T-helper 1 cell (primary cell): Measurements from ENCODE around the gene POU3F1.
A peak's percentile ranks its signal among the peaks of the same experiment; 100 is the strongest.

Experiments used
- DNase-seq, 5 donors: peaks; one replicate each; pipeline ENCODE4 v3.0.0-alpha.2; 2012 to 2020
- total RNA-seq, 4 donors: gene quantifications; one replicate each; lab custom pipeline; 2026; lab: John Stamatoyannopoulos, UW

Gene POU3F1
- 0.91 to 4.0 (median 1.5) reads per million in 4 donors for total RNA-seq

DNA sequence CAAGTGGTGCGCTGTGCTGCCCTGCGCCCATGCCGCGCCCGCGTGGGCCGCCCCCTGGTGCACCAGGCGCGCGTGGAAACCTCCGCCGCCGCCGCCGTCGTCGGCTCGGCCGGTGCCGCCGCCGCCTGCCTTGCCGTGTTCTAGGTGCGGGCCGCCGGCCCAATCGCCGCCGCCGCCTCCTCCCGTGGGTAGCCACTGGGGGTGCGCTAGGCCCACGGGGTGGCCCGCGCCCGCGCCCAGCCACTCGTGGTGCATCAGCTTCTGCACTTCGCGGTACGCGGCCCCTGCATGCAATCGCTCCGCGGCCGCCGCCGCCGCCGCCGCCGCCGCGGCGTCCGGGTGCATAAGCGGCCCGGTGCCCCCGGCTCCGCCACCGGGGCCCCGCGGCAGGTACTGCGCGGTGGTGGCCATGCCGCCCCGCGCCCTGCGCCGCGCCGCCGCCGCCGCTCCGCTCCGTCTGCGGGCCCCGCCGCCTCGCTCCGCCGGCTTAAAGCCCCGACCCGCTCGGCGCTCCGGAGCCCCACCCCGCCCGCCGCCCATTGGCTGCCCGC lies at the start of gene POU3F1:
POU3F1 (minus strand) TSS at position 461 of the 551 bp plus-strand sequence; CDS start at position 411, 50 bp downstream.
- peak in 1 of 5 donors; percentile 25 for DNase-seq

DNA sequence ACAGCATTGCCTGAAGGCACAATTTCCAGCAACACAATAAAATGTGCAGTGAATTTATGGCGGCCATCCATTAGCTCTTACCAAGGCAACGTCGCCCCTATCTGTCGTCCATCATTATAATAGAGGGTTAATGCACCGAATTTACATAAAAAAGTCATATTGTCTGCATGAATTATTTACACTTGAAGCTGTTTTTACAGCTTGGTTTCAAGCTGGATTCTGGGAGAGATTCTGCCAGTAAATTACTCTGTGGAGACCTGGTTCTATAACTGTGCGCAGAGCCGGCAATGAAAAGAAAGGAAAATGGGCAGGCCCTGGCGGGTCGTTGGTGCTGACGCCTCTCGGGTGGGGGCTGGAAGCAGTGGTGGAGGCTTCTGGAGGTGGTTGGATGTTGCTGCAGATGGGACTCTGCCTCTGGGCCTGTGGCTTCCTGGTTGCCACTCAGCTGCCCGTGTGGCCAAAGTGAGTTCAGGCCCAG lies 48.9 kb upstream of the POU3F1 start:
- no peak for DNase-seq

DNA sequence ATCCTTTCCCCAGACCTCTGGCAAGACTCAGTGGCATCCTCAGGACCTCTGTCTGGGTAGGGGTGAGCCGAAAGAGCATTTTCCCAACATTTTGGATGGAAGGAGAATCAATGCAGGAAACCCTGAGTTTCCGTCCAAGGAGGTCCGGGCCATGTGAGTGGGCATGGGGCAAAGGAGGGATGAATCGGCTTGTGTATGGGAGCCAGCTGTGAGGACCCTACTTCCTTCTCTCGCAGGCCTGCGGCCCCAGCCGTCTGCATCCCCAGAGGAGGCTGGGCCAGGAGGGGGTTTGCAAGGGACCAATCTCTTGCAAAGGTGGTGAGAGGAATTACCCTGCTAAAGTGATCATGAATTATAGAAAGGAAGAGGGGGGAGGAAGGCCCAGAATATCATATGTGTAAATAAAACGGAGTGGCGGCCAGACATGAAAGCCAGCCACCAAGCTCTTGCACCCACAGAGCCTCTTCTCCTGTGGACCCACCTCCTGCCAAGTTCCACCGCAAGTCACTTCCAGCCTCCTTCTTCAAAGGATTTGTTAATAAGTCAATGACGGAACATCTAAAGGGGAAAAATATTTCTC lies 48.2 kb upstream of the POU3F1 start:
- no peak for DNase-seq

DNA sequence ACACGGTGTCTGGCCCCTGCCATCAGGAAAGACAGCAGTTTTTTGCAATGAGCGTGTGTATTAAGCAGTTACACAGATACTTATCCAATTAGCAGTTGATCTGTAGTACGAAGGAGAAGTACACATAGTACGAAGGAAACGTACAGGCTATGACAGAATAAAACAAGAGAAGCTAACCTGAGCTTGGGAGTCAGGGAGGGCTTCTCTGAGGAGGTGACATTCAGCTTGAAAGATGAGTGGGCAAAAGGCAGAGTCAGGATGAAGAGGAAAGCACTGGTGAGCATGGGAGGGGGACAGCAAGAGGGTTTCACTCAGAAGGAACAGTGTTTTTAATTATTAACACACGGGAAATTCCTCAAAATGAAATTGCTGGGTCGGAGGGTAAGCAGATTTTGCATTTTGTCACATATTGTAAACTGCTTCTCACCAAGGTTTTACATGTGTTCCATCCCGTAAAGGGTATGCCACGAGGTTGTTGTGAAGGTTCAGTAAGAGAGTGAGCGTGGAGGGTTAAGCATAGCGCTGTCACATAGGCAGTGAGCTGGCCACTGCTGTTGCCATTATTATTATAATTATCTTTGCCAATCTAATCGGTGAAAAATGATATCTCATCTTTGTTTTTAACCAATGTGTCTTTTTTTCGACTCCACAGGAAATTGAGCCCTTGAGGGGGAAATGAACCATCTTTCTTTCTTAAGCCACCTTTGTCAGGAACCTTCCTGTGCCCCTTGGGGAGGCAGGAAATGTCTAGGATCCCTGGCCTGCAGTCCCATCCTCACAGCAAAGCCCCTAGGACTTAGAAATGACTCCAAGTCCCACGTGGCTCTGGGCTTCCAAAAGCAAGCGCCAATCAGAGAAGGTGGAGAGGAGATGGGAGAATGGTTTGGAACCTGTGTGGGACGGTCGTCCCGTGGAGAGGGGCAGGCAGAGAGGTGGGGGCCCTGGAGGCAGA lies 47.3 kb upstream of the POU3F1 start:
- no peak for DNase-seq

DNA sequence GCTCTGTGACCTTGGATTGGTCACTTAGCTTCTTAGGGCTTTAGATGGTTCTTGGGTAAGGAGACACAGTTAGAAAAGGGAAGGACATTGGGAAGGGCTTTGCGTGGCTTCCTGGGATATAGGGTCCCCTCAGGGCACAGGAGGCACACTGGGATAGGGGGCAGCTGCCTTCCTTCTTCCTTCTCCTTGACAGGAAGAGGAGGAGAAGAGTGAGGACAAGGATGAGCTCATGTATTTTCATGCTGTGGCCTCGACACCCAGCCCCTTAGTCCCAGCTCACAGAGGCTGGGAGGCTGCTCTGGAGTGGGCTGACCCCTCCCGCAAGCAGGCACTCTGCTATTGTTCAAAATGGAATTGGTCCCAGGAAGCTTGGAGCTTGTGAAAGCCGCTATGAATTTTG lies 45.7 kb upstream of the POU3F1 start:
- no peak for DNase-seq

DNA sequence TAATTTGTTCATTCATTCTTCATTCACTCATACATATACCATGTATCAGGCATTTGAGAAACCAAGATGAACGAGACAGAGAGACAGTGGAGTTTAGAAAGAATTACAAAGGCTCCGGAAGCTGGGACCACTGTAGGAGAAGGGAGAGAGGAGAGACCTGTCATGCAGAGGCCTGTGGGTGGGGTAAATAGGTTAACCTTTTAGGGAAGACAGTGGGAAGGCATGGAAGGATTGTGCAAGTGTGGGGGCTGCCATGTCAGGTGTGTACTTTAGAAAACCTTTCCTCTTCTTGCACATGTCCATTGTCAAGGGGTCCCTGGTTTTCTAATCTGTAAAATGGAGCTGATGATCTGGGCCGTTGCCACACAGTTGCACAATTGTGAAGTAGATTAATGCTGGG lies 44.2 kb upstream of the POU3F1 start:
- DNase-seq, result no peak

DNA sequence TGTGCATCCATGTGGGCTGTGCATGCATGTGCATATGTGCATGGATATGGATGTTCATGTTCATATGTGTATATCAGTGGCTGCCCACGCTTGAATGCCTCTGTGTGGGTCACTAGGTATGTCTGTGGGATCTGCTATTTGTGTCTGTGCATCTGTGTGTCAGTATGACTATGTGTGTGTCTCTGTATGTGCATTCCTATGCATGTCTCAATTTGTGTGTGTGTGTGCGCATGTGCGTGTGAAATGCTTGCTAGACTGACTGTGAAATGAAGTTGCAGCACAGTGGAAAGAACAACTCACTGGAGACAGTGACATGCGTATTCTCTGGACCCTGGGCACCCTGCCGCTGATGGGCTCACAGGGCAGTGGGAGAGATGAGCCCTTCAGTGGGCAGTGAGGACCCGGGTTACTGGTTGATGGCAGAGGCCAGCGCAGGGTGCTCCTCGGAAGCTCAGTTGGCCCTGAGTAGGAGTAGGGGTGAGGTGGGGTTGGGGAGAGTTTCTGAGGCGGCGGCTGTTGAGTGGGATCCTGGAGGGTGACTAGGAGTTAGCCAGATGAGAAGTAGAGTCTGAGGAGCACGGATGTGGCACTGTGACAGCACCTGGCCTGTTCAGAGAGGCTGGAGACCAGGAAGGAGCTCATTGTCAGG lies 43.2 kb upstream of the POU3F1 start:
- DNase-seq, result no peak

DNA sequence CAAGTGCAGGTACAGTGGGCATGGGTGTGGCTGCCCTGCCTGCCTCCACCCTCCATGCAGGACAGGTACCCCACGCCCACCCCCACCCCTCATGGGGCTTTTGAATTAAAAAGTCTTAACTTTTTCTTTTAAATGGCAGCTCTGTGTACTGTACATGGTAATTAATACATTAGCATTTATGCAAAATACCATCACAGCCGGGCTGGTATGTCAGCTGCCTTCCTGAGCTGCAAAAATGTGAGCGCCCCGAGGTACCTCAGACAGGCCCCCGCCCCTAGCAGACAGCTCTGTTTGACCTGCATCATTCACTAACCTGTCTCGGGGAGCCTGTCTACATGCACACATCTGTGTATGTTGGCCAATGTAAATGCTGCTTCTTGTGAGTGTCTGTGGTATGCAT lies 42.2 kb upstream of the POU3F1 start:
- no peak for DNase-seq

DNA sequence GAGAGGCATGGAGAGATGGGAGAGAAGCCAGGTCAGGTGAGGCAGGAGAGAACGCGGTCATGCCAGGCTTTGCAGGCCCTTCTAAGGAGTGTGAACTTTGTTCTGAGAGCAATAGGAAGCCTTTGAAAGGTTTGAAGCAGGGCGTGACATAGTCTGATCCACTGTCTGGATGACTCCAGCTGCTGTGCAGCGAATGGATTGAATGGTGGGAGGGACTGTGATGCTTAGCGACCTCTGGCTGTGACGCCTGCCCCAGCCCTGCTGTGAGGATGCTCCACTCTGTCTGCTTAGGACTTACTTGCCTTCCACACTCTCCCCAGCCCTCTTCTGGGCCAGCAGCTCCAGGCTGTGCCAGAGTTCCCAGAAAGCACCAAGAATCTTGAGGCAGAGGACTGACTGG lies 41.8 kb upstream of the POU3F1 start:
- no peak for DNase-seq

DNA sequence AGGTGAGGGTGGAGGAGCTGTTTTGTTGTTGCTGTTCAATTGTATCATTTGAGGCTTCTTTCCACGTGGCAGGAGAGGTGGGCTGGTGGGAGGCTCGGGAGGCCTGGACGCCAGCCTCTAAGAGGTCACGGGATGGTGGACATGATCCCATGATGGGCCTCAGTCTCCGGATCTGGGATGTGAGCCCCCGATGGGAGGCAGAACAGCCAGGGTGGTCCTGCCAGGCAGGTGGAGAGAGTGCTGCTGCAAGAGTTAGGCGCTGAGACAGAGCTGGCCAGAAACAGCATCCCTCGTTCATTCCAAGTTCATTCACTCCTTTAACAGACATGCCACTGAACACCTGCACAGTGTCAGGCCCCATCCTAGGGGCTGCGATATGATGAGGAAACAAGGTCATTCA lies 41.1 kb upstream of the POU3F1 start:
- no peak for DNase-seq

DNA sequence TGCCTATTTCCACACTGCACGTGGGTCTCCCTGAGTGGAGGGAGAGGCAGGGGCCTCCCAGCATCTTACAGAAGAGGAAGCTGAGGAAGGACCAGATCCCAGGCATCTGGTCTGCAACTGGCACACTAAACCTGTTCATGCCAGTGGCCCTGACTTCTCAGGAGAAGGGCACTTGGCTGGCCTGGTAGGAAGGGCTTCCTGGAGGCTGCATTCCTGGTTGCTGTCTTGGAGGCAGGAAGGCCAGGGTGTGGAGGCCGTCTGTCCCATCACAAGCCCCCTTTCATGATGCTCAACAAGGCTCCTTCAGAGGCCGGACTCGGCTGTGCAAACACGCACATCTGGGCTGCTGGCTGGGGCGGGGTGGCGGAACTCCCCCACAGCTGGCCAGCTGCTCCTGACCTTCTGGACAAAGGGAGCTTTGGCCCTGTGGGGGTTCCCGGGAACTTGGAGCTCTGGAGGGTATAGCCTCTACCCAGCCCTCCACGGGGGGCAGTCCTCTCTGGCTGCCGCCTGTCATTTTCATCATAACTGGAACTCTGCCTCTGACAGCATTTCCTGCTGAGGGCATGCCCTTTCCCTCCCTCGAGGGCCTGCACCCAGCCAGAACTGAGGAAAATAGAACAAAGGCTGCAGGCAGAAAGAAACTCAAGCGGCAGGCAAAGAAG lies 39.2 kb upstream of the POU3F1 start:
- no peak for DNase-seq

DNA sequence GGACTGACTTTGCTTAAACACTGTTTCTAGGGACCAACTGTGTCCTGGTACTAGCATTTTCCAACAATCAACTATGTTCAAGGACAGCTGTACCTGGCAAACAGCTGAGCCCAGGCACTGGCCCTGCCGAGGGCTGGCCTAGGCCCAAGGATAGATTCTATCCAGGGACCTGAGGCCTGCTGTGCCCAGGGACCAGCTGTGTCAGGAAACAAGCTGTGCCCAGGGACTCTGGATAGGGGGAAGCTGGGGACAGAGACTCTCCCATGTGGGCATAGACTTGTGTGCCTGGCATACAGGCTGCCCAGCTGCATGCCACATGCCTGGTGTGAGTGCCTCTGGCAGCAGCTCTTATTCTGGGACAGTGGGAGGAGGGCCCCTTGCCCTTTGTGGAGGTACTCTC lies 38.1 kb upstream of the POU3F1 start:
- DNase-seq, result no peak

DNA sequence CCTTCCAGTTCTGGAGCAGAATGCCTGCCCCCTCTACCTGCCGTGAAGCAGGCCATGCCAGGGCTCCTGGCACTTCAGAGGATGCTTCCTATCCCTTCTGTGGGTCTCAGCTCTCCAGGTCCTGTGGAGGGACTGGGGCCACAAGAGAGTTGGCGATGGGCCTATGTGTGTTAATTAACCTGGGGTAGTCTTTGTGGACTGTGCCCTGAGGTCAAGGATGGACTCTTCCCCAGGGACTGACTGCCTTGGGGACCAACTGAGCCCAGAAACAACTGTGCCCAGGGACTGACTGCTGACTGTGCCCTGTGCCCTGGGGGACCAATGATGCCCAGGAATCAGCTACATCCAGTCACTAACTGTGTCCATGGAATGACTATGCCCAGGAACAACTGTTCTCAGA lies 37.5 kb upstream of the POU3F1 start:
- DNase-seq, result no peak

DNA sequence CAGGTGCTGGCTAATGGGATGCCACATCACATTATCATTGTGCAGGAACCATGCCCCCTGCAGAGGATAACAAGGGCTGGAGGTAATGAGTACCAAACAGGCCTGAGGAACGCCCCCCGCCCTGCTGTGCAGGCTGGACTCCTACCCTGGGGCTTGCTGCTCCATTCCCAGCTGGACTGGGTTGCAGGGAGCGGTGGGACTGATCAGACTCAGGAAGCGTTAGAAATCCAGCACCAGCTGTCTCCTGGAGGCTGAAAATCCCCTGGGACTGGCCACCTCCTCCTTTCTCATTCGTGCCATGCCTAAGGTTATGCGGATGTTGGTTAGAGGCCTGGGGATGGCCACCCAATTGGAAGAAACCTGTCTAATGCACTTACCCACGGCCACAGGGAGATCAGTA lies 36.9 kb upstream of the POU3F1 start:
- no peak for DNase-seq

DNA sequence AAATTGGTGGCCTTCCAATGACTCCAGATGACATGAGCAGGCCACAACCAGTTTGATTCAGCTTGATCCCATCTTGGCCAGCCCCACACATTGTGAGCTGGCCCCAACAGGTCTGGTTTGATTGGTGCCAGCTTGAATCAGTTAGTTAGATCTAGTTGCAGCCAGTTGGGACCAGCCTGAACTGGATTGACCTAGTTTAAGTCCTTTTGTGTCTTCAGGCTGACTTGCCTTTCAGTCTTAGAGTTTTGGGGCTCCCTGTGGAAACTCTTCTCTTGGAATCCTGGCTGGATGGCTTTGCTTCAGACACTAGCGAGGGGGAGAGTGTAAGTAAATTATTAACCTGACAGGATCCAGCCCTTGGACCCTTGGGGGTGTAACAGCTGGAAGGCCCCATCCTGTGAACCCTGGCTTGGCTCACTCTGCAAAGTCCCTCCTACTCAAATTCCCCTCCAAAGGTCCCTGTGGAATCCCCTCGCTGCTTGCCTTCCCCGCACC lies 36.2 kb upstream of the POU3F1 start:
- no peak for DNase-seq

DNA sequence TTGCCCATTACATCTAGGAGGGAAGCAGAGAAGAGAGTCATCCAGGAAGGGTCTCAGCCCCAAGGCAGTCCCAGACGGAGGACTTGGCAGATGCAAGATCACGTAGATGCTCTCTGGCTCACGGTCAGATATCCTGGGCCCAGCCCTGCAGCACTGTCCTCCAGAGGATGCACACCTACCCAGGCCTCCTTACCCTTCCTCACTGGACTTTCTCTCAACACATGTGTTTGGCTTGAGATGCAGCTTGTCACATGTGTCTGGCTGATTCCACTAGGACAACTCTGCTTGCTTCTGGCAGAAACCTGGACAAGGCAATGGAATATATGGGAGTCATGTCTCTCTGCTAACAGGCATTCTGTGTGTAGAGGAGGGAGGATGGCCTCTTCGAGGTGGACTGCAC lies 32.4 kb upstream of the POU3F1 start:
- no peak for DNase-seq

DNA sequence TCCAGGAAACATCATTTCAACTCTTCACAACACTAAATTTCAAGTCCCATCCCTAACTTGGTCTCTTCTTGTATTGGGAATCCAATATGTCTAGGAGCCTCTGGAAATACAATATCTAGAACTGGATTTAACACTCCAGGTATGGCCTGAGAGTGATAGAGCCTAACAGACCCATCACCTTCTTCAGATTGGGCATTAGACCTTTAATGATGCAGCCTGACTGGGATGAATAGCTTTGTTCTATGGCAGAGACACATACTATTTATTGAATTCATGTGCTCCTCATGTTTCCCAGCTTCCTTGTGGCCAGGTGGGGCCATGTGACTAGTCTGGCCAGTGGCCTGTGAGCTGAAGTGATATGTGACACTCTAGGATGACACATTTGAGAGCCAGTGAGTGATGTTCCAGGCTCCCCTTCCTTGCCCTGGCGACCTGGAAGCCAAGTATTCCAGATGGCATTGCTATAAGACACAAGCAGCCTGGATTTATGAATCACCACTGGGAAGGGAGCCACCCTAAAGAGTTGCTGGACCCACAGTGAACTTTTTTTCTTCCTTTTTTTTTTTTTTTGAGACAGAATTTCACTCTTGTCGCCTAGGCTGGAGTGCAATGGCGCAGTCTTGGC lies 31.0 kb upstream of the POU3F1 start:
- DNase-seq, result no peak

DNA sequence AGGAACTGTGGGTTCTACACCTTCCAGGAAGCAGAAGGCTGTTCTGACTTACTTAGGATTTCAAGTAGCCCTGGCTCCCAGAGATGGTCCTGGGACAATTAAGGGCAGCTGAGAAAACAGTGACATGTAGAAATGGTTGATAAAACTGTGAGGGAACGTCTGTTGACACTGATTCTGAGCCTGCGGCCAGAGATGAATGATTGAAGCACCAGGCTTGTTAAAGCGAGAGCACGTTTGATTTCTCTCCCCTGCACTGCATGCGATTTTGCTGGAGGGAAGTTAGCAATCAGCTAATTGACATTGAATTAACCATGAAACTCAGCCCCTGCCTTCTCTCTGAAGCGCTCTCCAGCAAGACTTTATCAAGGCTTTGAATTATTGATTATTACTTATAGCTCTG lies 29.9 kb upstream of the POU3F1 start:
- DNase-seq, result no peak

DNA sequence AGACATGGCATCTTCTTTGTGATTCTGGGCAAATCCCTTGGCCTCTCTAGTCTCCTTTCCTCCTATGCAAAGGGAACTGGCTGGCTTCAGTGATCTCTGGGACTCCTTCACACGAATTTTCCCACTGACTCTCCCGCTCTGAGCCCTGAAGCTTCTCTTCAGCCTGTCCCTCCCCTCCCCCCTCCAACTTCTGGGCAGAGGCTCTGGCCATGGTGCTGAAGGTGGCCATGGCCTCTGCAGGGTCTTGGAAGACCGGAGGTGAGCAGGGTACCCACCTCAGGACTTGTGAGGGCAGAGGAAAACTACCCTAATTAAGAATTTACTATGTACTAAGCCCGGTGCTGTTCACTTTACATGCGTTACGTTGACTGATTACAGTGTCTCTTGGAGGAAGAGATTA lies 29.4 kb upstream of the POU3F1 start:
- no peak for DNase-seq

DNA sequence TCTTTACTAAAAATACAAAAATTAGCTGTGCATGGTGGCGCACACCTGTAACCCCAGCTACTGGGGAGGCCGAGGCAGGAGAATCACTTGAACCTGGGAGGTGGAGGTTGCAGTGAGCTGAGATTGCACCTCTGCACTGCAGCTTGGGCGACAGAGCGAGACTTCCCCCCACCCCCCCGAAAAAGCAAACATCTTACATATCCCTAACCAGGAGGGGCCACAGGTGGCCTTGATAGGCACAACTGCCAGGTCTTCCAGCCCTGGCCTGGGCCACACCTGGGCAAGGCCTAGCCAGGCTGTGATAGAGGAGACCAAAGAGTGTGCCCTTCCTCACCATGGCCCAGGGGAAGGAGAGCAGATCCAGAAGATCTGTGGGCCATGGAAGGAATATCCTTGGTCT lies 28.6 kb upstream of the POU3F1 start:
- no peak for DNase-seq

DNA sequence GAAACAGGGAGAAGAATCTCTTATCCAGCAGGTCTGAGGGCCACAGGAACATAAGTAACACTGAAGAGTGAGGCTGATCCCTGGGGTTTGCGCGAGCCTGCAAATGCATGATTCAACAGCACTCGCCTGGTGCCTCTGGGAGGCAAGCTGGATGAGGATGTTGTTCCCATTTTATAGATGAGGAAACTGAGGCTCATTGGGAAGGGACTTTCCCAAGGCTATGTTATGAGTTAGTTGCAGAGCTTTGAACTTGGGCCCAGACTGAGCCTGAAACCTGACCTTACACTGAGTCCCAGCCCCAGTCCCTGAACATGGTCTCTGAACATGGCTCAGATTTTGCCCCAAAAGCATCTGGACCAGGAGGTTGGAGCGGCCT lies 27.7 kb upstream of the POU3F1 start:
- no peak for DNase-seq
